GM23248 (cell line): ENCODE data around the gene SMOC2.

Source experiments
- EZH2 ChIP-seq: fragments of 200-600 bp; sonication (generic); IDR thresholded peaks from 2 replicates; pipeline ENCODE4 v1.6.1; 2018; ENCODE audit warnings: antibody characterized with exemption, mild to moderate bottlenecking; ENCODE audit not compliant: insufficient read depth, poor library complexity, severe bottlenecking
- EZH2phosphoT487 ChIP-seq: fragments of 200-600 bp; sonication (generic); IDR thresholded peaks from 2 replicates; pipeline ENCODE4 v1.6.1; 2018; ENCODE audit warnings: antibody characterized with exemption, moderate library complexity, mild to moderate bottlenecking, low read depth; ENCODE audit not compliant: insufficient read depth

DNA sequence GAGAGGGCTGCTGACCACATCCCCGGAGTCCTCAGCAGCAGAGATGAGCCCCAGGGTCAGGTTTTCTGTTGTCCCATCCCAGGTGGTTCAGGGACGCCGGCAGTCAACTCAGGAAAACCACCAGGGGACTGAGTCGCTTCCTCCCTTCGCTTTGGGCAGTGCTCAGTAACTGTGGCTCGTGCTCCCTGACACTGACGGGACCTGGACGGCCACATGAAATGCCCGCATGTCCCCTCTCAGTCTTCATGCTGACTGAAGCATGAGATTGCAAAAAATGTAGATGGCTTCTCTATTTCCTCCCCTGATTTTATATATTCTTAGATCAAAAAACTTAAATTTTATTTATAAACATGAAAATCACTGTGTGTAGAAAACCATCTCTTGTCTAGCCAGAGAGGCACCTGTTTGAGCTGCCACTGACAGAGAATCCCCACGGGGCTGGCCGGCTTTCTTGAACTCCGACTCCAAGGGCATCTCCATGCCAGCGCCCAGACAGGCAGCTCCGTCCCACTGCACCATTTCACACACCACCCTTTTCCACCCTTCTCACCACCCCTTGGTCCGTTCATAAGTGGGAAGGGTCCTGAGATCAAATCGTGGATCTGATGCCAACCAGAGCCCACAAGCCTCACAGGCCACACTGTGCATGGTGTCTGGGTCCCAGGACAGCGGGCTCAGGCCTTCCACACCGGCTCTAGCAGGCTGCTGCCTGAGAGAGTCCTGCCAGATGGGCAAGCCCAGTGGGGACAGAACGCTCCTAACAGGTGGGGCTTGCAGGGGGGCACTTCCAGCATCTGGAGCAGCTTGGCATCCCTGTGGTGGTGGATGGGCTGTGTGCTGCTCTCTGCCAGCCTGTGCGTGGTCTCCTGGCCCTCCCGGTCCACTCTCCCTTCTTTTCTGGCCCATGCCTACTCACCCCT, 98.2 kb downstream of the SMOC2 start:
- TF ChIP-seq EZH2 (no peak), EZH2phosphoT487 (no peak)
